T1000 (cell line): Measurements from ENCODE around the gene RNF121.

Experiments
- DNase-seq: peaks from one replicate; lab custom pipeline; 2025; ENCODE audit warnings: mixed read lengths; lab: John Stamatoyannopoulos, UW

Gene RNF121

DNA sequence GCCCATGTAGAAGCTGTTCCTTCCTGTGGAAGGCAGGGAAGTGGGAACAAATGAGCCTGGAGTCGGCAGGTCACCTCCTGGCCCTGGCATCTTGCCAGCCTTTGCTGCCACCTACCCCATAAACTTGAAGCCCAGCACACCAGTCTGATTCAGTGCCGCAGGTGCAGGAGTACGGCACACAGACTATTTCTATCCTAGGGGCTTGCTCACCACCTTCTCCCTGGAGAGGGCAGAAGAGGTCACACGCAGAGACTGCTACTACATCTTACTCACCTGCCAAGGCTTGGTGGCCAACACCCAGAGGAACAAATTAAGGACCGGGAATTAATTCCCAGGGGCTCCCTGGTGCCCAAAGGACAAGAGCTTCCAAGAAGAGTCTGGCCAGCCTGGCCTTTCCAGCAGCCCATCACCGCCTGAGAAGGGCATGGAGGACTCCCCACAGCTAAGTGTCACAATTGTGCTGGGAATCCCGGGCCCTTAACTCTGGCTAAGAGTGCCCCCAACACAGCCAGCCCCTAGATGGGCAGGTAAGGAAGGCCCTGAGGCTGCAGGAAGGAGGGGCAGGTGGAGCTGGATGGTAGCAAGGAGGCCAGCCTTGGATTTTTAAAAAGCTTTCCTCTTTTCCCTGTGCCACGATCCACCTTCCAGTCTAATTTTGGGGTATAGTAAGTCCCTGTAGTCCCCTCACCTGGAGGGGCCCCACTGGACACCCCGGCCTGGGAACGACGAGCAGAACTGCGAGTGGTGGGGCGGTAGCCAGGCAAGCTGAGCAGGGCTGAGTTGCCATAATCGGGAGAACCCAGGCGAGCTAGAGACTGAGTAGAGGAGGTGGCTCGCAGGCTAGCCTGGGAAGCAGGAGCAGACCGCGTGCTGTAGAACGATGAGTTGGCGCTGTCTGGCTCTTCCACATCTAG lies 76.8 kb downstream of the RNF121 start:
- no peak for DNase-seq

GRCh38 chr11:72006309-72007088 lies 77.7 kb downstream of the RNF121 start:
- no peak for DNase-seq

DNA sequence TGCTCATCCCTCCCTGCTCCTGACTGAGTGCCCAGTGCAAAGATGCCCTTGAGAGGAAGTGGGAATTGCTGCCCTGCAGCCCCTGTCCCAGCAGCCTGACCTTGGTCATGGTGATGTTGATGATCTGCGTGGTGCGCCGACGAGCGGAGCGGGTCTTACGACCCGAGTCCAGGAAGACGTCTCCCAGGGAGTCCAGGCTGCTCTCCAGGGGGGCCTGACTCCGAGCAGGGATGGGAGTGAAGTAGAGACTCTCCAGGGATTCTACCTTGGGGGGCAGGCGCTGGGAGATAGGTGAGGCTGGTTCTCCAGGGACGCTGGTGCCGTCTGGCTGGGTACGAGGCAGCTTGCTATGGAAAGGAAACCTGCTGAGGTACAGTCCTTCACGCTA lies 78.2 kb downstream of the RNF121 start:
- DNase-seq: no peak

- DNase-seq: no peak
Measured at GRCh38 chr11:72007587-72007986, 78.7 kb downstream of the RNF121 start.

DNA sequence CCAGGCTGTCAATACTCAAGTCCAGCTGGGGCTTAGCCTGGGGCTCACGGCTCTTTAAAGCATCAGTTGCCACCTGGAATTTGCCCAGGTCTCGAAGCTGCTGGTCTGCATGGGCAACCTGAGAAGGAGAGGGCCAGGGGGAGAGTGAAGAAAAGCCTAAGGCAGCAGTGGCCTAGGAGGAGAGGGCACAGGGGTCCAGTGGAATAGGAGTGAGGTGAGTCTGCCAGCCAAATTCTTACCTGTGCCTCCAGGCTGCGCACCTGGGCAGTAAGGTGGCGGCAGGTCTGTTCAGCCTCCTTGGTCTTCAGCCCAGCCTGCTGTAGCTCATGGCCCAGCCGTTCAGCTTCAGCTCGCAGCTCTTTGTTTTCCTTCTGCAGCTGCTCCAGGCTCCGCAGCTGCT lies 79.9 kb downstream of the RNF121 start:
- DNase-seq: no peak

- no peak for DNase-seq
Measured at GRCh38 chr11:72009156-72009555, 80.3 kb downstream of the RNF121 start.

GRCh38 chr11:72010529-72011233 lies 81.8 kb downstream of the RNF121 start:
- DNase-seq: no peak

- DNase-seq: no peak
Measured at GRCh38 chr11:72012091-72012630, 83.3 kb downstream of the RNF121 start.

- DNase-seq: no peak
Measured at GRCh38 chr11:72012897-72013721, 84.3 kb downstream of the RNF121 start.

- no peak for DNase-seq
Measured at GRCh38 chr11:72013765-72014711, 85.2 kb downstream of the RNF121 start.

- no peak for DNase-seq
Measured at GRCh38 chr11:72014761-72015320, 86.0 kb downstream of the RNF121 start.

DNA sequence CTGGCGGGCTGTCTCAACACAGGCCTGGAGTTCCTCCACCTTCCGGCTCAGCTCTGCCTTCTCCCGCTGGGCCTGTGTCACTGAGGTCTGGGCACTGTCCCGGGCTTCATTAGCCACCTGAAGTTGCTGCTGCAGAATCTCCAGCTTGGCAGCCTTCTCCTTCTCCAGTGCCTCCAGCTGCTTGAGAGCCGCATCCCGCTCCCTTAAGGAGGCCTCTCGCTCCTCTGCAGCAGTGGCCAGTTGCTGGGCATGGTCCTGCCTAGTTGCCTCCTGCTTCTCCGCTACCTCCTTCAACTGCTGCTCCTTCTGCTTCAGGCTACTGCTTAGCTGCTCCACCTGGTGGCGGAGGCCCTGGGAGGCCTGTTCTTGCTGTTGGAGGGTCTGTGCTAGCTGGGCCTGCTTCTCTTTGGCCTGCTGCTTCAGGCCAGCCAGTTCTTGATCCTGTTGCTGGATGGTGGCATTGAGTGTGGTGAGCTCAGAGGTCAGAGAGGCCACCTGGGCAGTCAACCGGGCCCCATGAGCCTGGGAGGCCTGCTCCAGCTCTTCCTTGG lies 86.7 kb downstream of the RNF121 start:
- DNase-seq: no peak

DNA sequence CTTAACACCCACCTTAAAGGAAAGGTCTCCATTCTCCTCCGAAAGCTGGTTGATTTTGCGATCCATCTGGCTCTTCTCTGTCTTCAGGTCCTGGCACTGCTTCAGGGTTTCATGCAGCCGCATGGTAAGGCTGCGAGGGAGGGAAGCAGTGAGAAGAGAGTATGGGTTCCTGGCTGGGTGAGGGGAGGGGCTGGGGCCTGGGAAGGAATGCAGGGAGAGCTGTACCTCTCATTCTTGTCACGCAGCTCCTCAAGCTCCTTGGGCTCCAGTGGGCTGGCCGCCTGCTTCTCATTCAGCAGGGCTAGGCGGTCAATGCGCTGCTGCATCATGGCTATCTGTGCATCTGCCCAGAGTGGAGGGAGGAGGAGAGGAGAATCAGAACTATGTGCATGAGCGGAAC lies 89.3 kb downstream of the RNF121 start:
- no peak for DNase-seq

- DNase-seq: no peak
Measured at GRCh38 chr11:72023335-72023734, 94.5 kb downstream of the RNF121 start.

- no peak for DNase-seq
Measured at GRCh38 chr11:72024069-72024754, 95.4 kb downstream of the RNF121 start.

- no peak for DNase-seq
Measured at GRCh38 chr11:72026090-72026489, 97.2 kb downstream of the RNF121 start.

- no peak for DNase-seq
Measured at GRCh38 chr11:72030472-72031045, 101.7 kb downstream of the RNF121 start.

DNA sequence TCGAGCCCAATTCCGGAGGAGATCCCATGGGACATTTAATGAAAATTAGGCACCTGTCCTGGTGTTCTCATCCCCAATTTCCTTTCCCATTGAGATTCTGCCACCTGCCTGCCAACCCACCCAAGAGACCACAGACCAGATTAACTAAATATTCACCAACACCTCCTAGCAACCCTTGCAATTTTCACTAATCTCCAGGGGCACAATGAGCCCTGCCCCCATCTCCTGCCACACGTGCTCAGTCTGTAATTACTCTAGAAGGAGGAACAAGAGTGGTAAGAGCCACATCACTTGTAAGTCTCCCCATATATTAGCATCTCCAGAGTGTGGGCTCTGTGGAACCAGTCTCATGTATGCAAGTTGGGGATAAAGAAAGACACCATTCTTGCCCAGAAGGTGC lies 107.8 kb downstream of the RNF121 start:
- DNase-seq: no peak
